T-cell (primary cell): Measurements from ENCODE around the gene CTBP2. TPM values are rescaled to one million over a fixed set of nuclear protein-coding genes. Genes with fewer than 3 reads are reported as not detected.

ENCODE experiments used
- ATAC-seq, 4 experiments: fragments of 200-7000 bp in 3 of 4; fragments of 150-1000 bp in 1 of 4; cut with Tn5 transposase; replicated peaks in 1 of 4; 1 replicate in 3 of 4; 2 replicates in 1 of 4; pipeline ENCODE4 v1.10.0; 2021; ENCODE audit warnings: moderate library complexity in 3 of 4, mild to moderate bottlenecking in 2 of 4, moderate number of reproducible peaks in 1 of 4
- CTCF ChIA-PET, 2 donors: fragments of 300-600 bp; sonication (Branson Sonifier 250); formaldehyde crosslinking; loops; one replicate each; lab custom pipeline; 2022; ENCODE audit warnings: antibody characterized with exemption in 2 of 2; lab: Charles Lee
- POLR2A ChIA-PET, 2 donors: fragments of 300-600 bp; sonication (Branson Sonifier 250); formaldehyde crosslinking; loops; one replicate each; lab custom pipeline; 2022; ENCODE audit warnings: antibody characterized with exemption in 2 of 2; lab: Charles Lee
- DNase-seq, 35 experiments: peaks; one replicate each; pipeline versions ENCODE4 v3.0.0 to v3.0.0-alpha.2; 2013 to 2023
- H3K27ac ChIP-seq: one replicate; pipeline ENCODE4 v1.5.1; 2013; ENCODE audit warnings: low read length
- H3K27me3 ChIP-seq, 2 experiments: replicated peaks in 1 of 2; 1 replicate in 1 of 2; 2 replicates in 1 of 2; pipeline versions ENCODE4 v1.6.1 to v1.7.0; 2013; ENCODE audit warnings: low read length in 1 of 2, mixed read lengths in 1 of 2; ENCODE audit not compliant: control insufficient read depth in 2 of 2, insufficient read depth in 2 of 2; ENCODE audit errors: extremely low read depth in 1 of 2
- H3K36me3 ChIP-seq, 2 donors: 1 replicate in 1 of 2; 2 replicates in 1 of 2; pipeline versions ENCODE4 v1.6.1 to v1.7.0; 2013; ENCODE audit warnings: low read length in 1 of 2; ENCODE audit not compliant: control insufficient read depth in 2 of 2, insufficient read depth in 1 of 2; ENCODE audit errors: extremely low read depth in 1 of 2
- H3K4me1 ChIP-seq, 2 experiments: 1 replicate in 1 of 2; 2 replicates in 1 of 2; pipeline versions ENCODE4 v1.6.1 to v1.7.0; 2013; ENCODE audit warnings: low read length in 2 of 2, mixed read lengths in 1 of 2; ENCODE audit not compliant: insufficient read depth in 2 of 2, control insufficient read depth in 1 of 2; ENCODE audit errors: extremely low read depth in 1 of 2
- H3K4me3 ChIP-seq, 2 donors: 1 replicate in 1 of 2; 2 replicates in 1 of 2; pipeline versions ENCODE4 v1.5.1 to v1.7.0; 2013; ENCODE audit warnings: mild to moderate bottlenecking in 2 of 2, low read length in 1 of 2, moderate library complexity in 1 of 2; ENCODE audit not compliant: control insufficient read depth in 1 of 2; ENCODE audit errors: extremely low read depth in 1 of 2
- H3K9me3 ChIP-seq: 2 replicates; pipeline ENCODE4 v1.7.0; 2013
- H3K27ac Mint-ChIP-seq, 2 donors: one replicate each; pipeline ENCODE4 v1.8.0; 2020 to 2021; ENCODE audit warnings: mild to moderate bottlenecking in 2 of 2, mixed read lengths in 2 of 2
- H3K27me3 Mint-ChIP-seq, 2 donors: one replicate each; pipeline ENCODE4 v1.8.0; 2021 to 2022; ENCODE audit warnings: mixed read lengths in 2 of 2
- H3K36me3 Mint-ChIP-seq: one replicate; pipeline ENCODE4 v1.8.0; 2021; ENCODE audit warnings: mixed read lengths
- H3K4me1 Mint-ChIP-seq, 3 donors: one replicate each; pipeline ENCODE4 v1.8.0; 2020 to 2022; ENCODE audit warnings: mixed read lengths in 3 of 3, mild to moderate bottlenecking in 1 of 3
- H3K4me3 Mint-ChIP-seq, 3 donors: one replicate each; pipeline ENCODE4 v1.8.0; 2020 to 2022; ENCODE audit warnings: mild to moderate bottlenecking in 3 of 3, mixed read lengths in 3 of 3, moderate library complexity in 3 of 3
- H3K9me3 Mint-ChIP-seq, 3 donors: one replicate each; pipeline ENCODE4 v1.8.0; 2020 to 2022; ENCODE audit warnings: mixed read lengths in 3 of 3
- WGBS: methylation state at CpG from one replicate; pipeline ENCODE4 v1.1.5; 2013; ENCODE audit warnings: missing lambda C conversion rate; ENCODE audit not compliant: insufficient coverage; 5-methylcytosine and 5-hydroxymethylcytosine counted together
- total RNA-seq, 35 experiments: library from RNA in 6 of 35; stranded (reverse) in 6 of 35; fragments of 120-200 nt in 1 of 35; gene quantifications; one replicate each; pipeline versions ENCODE4 v1.2.1 to v1.2.4 and lab custom pipeline; 2013 to 2026

The CTBP2 gene
- total RNA-seq, 5 donors from 2014 or later (not counting 1 experiment from before 2014, with no cell fraction given): 1.1 to 5.8 (median 3.1) TPM

- Mint-ChIP-seq H3K4me1 (no peaks in the 10 kb centered on the region), H3K27ac (no peak overlapping the region), H3K4me3 (no peak overlapping the region), H3K27me3 (peaks cover 5% of the 10 kb centered on the region in 2 donors), H3K36me3 (no peaks in the 10 kb centered on the region), H3K9me3 (no peaks in the 10 kb centered on the region)
- no peaks in the 10 kb centered on the region for H3K4me1 ChIP-seq
- no peaks in the 10 kb centered on the region for H3K9me3 ChIP-seq
- DNase-seq (no peak), ATAC-seq (no peak)
- POLR2A ChIA-PET: no interaction called here
- H3K4me3 ChIP-seq: no peak overlapping the region
- CTCF ChIA-PET: interaction anchor here in 1 of 2 donors (0.6 to 1.1 kb wide), 2 partner anchors 11 to 13 kb away, joined by 3 to 5 read pairs; no protein-coding TSS in a partner anchor
- no peaks in the 10 kb centered on the region for H3K36me3 ChIP-seq
- no peak overlapping the region for H3K27ac ChIP-seq
- H3K27me3 ChIP-seq: peaks cover 0 to 13% of the 10 kb centered on the region in 2 experiments
- 79% methylated on average over 3 of the region's 8 CpGs for WGBS
These were observed 123.1 kb downstream of the CTBP2 start for GRCh38 chr10:125037145-125037877.

GRCh38 chr10:125035588-125036295 is 124.6 kb downstream of the CTBP2 start:
- Mint-ChIP-seq H3K4me1 (no peaks in the 10 kb centered on the region), H3K4me3 (no peak overlapping the region), H3K36me3 (no peaks in the 10 kb centered on the region), H3K27ac (no peak overlapping the region), H3K9me3 (no peaks in the 10 kb centered on the region), H3K27me3 (peaks cover 8 to 13% of the 10 kb centered on the region in 2 donors)
- POLR2A ChIA-PET: no interaction called here
- 94% methylated on average over 4 of the region's 7 CpGs for WGBS
- no peak for DNase-seq
- no peak overlapping the region for H3K4me3 ChIP-seq
- H3K36me3 ChIP-seq: no peaks in the 10 kb centered on the region
- H3K27ac ChIP-seq: no peak overlapping the region
- no peak for ATAC-seq
- peaks cover 0 to 13% of the 10 kb centered on the region in 2 experiments for H3K27me3 ChIP-seq
- no peaks in the 10 kb centered on the region for H3K4me1 ChIP-seq
- CTCF ChIA-PET: interaction anchor here in 1 of 2 donors (1.1 to 1.2 kb wide), 2 partner anchors 9 to 12 kb away, joined by 3 to 5 read pairs; no protein-coding TSS in a partner anchor
- no peaks in the 10 kb centered on the region for H3K9me3 ChIP-seq

- Histone ChIP-seq H3K4me3 (no peak overlapping the region), H3K36me3 (no peaks in the 10 kb centered on the region), H3K27ac (no peak overlapping the region), H3K27me3 (peaks cover 0 to 16% of the 10 kb centered on the region in 2 experiments), H3K4me1 (no peaks in the 10 kb centered on the region), H3K9me3 (no peaks in the 10 kb centered on the region)
- Mint-ChIP-seq H3K27ac (no peak overlapping the region), H3K4me1 (no peaks in the 10 kb centered on the region), H3K36me3 (no peaks in the 10 kb centered on the region), H3K4me3 (no peak overlapping the region), H3K9me3 (no peaks in the 10 kb centered on the region), H3K27me3 (peaks cover 8 to 13% of the 10 kb centered on the region in 2 donors)
- CTCF ChIA-PET: no interaction called here
- DNase-seq: no peak
- POLR2A ChIA-PET: no interaction called here
- no peak for ATAC-seq
- 95% methylated on average over 5 of the region's 11 CpGs for WGBS
These were observed 125.2 kb downstream of the CTBP2 start for GRCh38 chr10:125035136-125035535.

- DNase-seq: no peak
- H3K4me1 Mint-ChIP-seq: no peaks in the 10 kb centered on the region
- Histone ChIP-seq H3K27me3 (peaks cover 0 to 16% of the 10 kb centered on the region in 2 experiments), H3K9me3 (no peaks in the 10 kb centered on the region), H3K27ac (no peak overlapping the region), H3K4me3 (no peak overlapping the region), H3K36me3 (no peaks in the 10 kb centered on the region), H3K4me1 (no peaks in the 10 kb centered on the region)
- peaks cover 8 to 13% of the 10 kb centered on the region in 2 donors for H3K27me3 Mint-ChIP-seq
- ATAC-seq: no peak
- 64% methylated on average over 3 of the region's 3 CpGs for WGBS
- no peak overlapping the region for H3K27ac Mint-ChIP-seq
- POLR2A ChIA-PET: no interaction called here
- no peaks in the 10 kb centered on the region for H3K9me3 Mint-ChIP-seq
- CTCF ChIA-PET: no interaction called here
- no peak overlapping the region for H3K4me3 Mint-ChIP-seq
- H3K36me3 Mint-ChIP-seq: no peaks in the 10 kb centered on the region
These were observed 125.7 kb downstream of the CTBP2 start for GRCh38 chr10:125034675-125035074.

- H3K27ac Mint-ChIP-seq: no peak overlapping the region
- no peak overlapping the region for H3K4me3 ChIP-seq
- no peaks in the 10 kb centered on the region for H3K4me1 Mint-ChIP-seq
- ChIA-PET CTCF (interaction anchor here in 1 of 2 donors (0.6 kb wide), 1 partner anchor 23 kb away, joined by 4 read pairs; no protein-coding TSS in a partner anchor), POLR2A (no interaction called here)
- ATAC-seq: no peak
- peaks cover 8 to 13% of the 10 kb centered on the region in 2 donors for H3K27me3 Mint-ChIP-seq
- H3K36me3 Mint-ChIP-seq: no peaks in the 10 kb centered on the region
- DNase-seq: no peak
- H3K27ac ChIP-seq: no peak overlapping the region
- WGBS: 84% methylated on average over 19 of the region's 27 CpGs
- H3K4me1 ChIP-seq: no peaks in the 10 kb centered on the region
- no peaks in the 10 kb centered on the region for H3K9me3 Mint-ChIP-seq
- H3K9me3 ChIP-seq: no peaks in the 10 kb centered on the region
- no peak overlapping the region for H3K4me3 Mint-ChIP-seq
- H3K27me3 ChIP-seq: peaks cover 0 to 14% of the 10 kb centered on the region in 2 experiments
- no peaks in the 10 kb centered on the region for H3K36me3 ChIP-seq
These were observed 127.0 kb downstream of the CTBP2 start for GRCh38 chr10:125033146-125033924.

- H3K4me3 Mint-ChIP-seq: no peak overlapping the region
- H3K9me3 ChIP-seq: no peaks in the 10 kb centered on the region
- DNase-seq (no peak), ATAC-seq (no peak)
- H3K27ac ChIP-seq: no peak overlapping the region
- no peaks in the 10 kb centered on the region for H3K36me3 Mint-ChIP-seq
- H3K4me3 ChIP-seq: no peak overlapping the region
- no peaks in the 10 kb centered on the region for H3K4me1 Mint-ChIP-seq
- no peaks in the 10 kb centered on the region for H3K9me3 Mint-ChIP-seq
- ChIA-PET CTCF (no interaction called here), POLR2A (no interaction called here)
- 80% methylated on average over 6 of the region's 15 CpGs for WGBS
- peaks cover 8 to 13% of the 10 kb centered on the region in 2 donors for H3K27me3 Mint-ChIP-seq
- peak overlapping the region in 1 of 2 donors; percentile 4 for H3K27ac Mint-ChIP-seq
- H3K27me3 ChIP-seq: peaks cover 0 to 14% of the 10 kb centered on the region in 2 experiments
- no peaks in the 10 kb centered on the region for H3K36me3 ChIP-seq
- H3K4me1 ChIP-seq: no peaks in the 10 kb centered on the region
These were observed 127.8 kb downstream of the CTBP2 start for GRCh38 chr10:125032474-125033020.
